ENCODE measurements around the gene UCP2. TPM values are rescaled to one million over a fixed set of nuclear protein-coding genes. Genes with fewer than 3 reads are reported as not detected.

Gene UCP2
- 143 TPM for polyA plus RNA-seq (ENCODE audit: insufficient read length)

GRCh38 chr11:73982595-73982989 is at the start of gene UCP2:
UCP2 (minus strand) TSS chr11:73982843; CDS start chr11:73978378, 4,465 bp downstream.
- DNase-seq (ENCODE audit: low read depth), result no peak

- no peak for DNase-seq (ENCODE audit: low read depth)
These were observed 48.4 kb upstream of the UCP2 start for GRCh38 chr11:74030723-74031676.

- no peak for DNase-seq (ENCODE audit: low read depth)
These were observed 43.0 kb upstream of the UCP2 start for GRCh38 chr11:74025467-74026166.

- DNase-seq (ENCODE audit: low read depth), result peak; percentile 38
These were observed 41.8 kb upstream of the UCP2 start for GRCh38 chr11:74024261-74025029.

GRCh38 chr11:74023276-74023675 is 40.6 kb upstream of the UCP2 start:
- no peak for DNase-seq (ENCODE audit: low read depth)

- DNase-seq (ENCODE audit: low read depth), result no peak
These were observed 39.9 kb upstream of the UCP2 start for GRCh38 chr11:74022546-74022945.

GRCh38 chr11:74021998-74022397 is 39.4 kb upstream of the UCP2 start:
- no peak for DNase-seq (ENCODE audit: low read depth)

GRCh38 chr11:74020539-74020938 is 37.9 kb upstream of the UCP2 start:
- DNase-seq (ENCODE audit: low read depth), result no peak

- DNase-seq (ENCODE audit: low read depth), result no peak
These were observed 37.2 kb upstream of the UCP2 start for GRCh38 chr11:74019860-74020259.

- DNase-seq (ENCODE audit: low read depth), result no peak
These were observed 36.6 kb upstream of the UCP2 start for GRCh38 chr11:74019104-74019738.

GRCh38 chr11:74018331-74019005 is 35.8 kb upstream of the UCP2 start:
- DNase-seq (ENCODE audit: low read depth), result peak; percentile 38

- no peak for DNase-seq (ENCODE audit: low read depth)
These were observed 35.0 kb upstream of the UCP2 start for GRCh38 chr11:74017631-74018030.

- DNase-seq (ENCODE audit: low read depth), result no peak
These were observed 33.5 kb upstream of the UCP2 start for GRCh38 chr11:74015919-74016684.

- no peak for DNase-seq (ENCODE audit: low read depth)
These were observed 32.2 kb upstream of the UCP2 start for GRCh38 chr11:74014880-74015279.

- no peak for DNase-seq (ENCODE audit: low read depth)
These were observed 30.5 kb upstream of the UCP2 start for GRCh38 chr11:74013141-74013540.

- DNase-seq (ENCODE audit: low read depth), result no peak
These were observed 29.6 kb upstream of the UCP2 start for GRCh38 chr11:74012074-74012809.

GRCh38 chr11:74011360-74012073 is 28.9 kb upstream of the UCP2 start:
- DNase-seq (ENCODE audit: low read depth), result no peak
